ENCODE measurements around the gene ITGA11.

- TF ChIP-seq POLR2AphosphoS5 (IDR thresholded peaks at IDR 0.05; ENCODE audit: low read depth, low read length), result no peak
- TF ChIP-seq POLR2A (IDR thresholded peaks at IDR 0.05; ENCODE audit: low read depth, low read length), result no peak
- TF ChIP-seq TAF1 (IDR thresholded peaks at IDR 0.05; ENCODE audit: borderline replicate concordance, low read depth, low read length), result no peak
These were observed 28.2 kb upstream of the ITGA11 start for GRCh38 chr15:68460166-68460565.

All from GM12892 (cell line).